ENCODE results near the gene ARHGEF12. TPM values are rescaled to one million over a fixed set of nuclear protein-coding genes. Genes with fewer than 3 reads are reported as not detected.
A peak's percentile ranks its signal among the peaks of the same experiment; 100 is the strongest.

ARHGEF12 gene
- total RNA-seq, 2 donors from 2014 or later, result 46.5 to 71.1 TPM

DNA sequence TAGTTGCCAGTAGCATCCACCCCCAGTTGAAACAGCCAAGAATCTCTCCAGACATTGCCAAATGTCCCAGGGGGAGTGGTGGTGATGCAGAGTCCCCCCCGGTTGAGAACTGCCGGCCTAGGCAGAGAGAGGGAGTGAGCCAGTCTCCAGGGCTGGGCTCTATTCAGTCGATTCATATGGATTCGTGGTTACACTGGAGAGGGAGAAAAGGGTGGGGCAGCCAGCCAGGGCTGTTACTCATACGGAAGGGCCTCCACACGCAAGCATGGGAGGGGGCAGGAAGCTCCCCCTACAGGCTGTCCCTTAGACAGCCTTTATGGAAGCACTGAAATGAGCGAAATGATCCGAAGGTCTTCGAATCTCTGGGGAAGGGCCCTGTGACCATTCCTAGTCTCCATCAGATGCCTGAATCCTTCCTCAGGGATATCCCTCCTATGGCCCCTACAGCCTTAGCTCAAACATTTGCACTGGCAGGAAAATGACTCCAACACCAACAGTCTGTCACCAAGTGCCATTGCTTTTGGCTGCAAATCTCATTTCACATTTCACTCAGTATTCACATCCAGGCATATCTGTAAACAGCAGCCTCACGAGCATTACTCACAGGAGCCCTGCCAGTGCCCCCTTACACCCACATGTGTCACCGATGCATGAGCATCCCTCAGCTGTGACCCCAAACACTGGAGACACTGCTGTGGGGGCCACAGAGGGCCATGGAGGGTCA, 29.5 kb upstream of the ARHGEF12 start:
- Histone ChIP-seq H3K27me3 (no peaks in the 10 kb centered on the region), H3K36me3 (replicated peaks in 1 of 2; ENCODE audit: insufficient read depth in 1 of 2, low read depth in 2 of 2) (no peaks in the 10 kb centered on the region), H3K4me3 (no peak overlapping the region), H3K4me1 (peaks cover 13% of the 10 kb centered on the region), H3K27ac (no peak overlapping the region), H3K9me3 (no peaks in the 10 kb centered on the region)
- WGBS, 2 donors, result 70 to 72% methylated on average over 10 to 11 of the region's 11 CpGs
- DNase-seq, result no peak
- no peak for TF ChIP-seq POLR2A (IDR thresholded peaks at IDR 0.05)
- TF ChIP-seq, protein P1, sequence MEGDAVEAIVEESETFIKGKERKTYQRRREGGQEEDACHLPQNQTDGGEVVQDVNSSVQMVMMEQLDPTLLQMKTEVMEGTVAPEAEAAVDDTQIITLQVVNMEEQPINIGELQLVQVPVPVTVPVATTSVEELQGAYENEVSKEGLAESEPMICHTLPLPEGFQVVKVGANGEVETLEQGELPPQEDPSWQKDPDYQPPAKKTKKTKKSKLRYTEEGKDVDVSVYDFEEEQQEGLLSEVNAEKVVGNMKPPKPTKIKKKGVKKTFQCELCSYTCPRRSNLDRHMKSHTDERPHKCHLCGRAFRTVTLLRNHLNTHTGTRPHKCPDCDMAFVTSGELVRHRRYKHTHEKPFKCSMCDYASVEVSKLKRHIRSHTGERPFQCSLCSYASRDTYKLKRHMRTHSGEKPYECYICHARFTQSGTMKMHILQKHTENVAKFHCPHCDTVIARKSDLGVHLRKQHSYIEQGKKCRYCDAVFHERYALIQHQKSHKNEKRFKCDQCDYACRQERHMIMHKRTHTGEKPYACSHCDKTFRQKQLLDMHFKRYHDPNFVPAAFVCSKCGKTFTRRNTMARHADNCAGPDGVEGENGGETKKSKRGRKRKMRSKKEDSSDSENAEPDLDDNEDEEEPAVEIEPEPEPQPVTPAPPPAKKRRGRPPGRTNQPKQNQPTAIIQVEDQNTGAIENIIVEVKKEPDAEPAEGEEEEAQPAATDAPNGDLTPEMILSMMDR (IDR thresholded peaks at IDR 0.05), result no peak
- no peak for ATAC-seq
- intact Hi-C loops (cut with DNase I), result no loop called here

DNA sequence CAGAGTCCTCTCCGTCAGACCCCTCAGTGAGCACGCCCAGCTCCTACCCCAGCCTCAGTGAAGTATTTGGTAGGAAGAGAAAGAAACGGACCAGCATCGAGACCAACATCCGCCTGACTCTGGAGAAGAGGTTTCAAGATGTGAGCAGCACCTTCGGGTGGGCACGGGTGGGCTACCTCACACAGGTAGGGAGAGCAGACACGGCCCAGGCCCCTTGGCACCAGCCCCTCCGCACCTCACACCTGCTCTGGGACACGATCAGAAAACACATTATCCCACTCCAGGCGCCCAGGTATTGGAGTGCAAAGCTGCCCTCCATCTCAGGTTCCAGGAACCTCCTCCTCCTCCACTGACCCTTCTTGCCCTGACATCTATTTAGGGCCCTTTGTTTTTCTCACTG, 28.7 kb upstream of the ARHGEF12 start:
- H3K4me3 ChIP-seq, result no peak overlapping the region
- no peak for DNase-seq
- intact Hi-C loops (cut with DNase I), result no loop called here

DNA sequence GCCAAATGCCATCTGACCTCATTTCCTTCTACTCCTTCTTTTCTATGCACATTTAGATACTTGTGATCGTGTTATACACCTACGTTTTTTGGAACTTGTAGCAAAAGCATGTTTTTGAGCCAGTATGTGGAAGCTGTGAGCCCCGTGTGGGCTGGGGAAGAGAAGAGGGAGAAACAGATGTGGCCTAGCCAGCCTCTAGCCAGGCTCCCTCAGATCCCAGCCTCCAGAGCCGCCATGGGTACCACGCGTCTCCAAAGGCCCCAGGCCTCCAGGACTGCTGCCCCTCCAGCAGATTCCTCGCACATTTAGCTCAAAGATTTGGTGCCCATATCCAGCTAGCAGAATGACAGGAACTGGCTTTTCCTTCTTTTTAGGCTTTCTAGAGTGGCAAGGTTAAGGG, 28.1 kb upstream of the ARHGEF12 start:
- H3K4me1 ChIP-seq, result no peaks in the 10 kb centered on the region
- TF ChIP-seq, protein P1 (IDR thresholded peaks at IDR 0.05), result no peak
- no peak for TF ChIP-seq POLR2A (IDR thresholded peaks at IDR 0.05)
- H3K36me3 ChIP-seq (replicated peaks in 1 of 2; ENCODE audit: insufficient read depth in 1 of 2, low read depth in 2 of 2), result no peaks in the 10 kb centered on the region
- no peak for DNase-seq
- H3K27ac ChIP-seq, result no peak overlapping the region
- no peak for ATAC-seq
- intact Hi-C loops (cut with DNase I), result no loop called here
- H3K4me3 ChIP-seq, result no peak overlapping the region
- WGBS, 2 donors, result 68 to 76% methylated on average over 7 of the region's 7 CpGs
- no peaks in the 10 kb centered on the region for H3K9me3 ChIP-seq
- no peaks in the 10 kb centered on the region for H3K27me3 ChIP-seq

More for the DNA sequence above, 28.7 kb upstream of the ARHGEF12 start:
- WGBS, 2 donors, result 77 to 85% methylated on average over 7 to 11 of the region's 11 CpGs
- ATAC-seq, result no peak
- TF ChIP-seq POLR2A (IDR thresholded peaks at IDR 0.05), result no peak
- TF ChIP-seq, protein P1 (IDR thresholded peaks at IDR 0.05), result no peak
- Histone ChIP-seq H3K27ac (no peak overlapping the region), H3K36me3 (replicated peaks in 1 of 2; ENCODE audit: insufficient read depth in 1 of 2, low read depth in 2 of 2) (no peaks in the 10 kb centered on the region), H3K9me3 (no peaks in the 10 kb centered on the region), H3K27me3 (no peaks in the 10 kb centered on the region), H3K4me1 (peaks cover 5% of the 10 kb centered on the region)

DNA sequence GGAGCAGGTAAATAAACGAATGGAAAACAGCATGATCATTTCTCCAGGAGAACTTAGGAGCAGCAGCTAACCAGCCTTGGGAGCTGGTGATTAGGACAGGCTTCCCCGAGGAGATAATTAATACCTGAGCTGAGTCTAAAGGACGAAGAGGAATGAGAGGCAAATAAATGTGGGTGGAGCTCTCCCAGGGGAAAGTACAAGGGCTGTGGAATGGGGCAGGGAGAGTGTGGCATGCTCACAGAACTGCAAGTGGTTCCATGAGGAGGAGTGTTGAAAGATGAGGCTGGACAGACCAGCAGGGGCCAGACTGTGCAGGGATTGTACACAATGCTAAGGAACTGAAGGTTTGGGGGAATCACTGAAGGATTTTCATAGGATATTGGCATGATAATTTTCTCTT, 25.3 kb upstream of the ARHGEF12 start:
- no peak for TF ChIP-seq POLR2A (IDR thresholded peaks at IDR 0.05)
- TF ChIP-seq, protein P1 (IDR thresholded peaks at IDR 0.05), result no peak
- ATAC-seq (peak; percentile 24), DNase-seq (no peak)
- intact Hi-C loops (cut with DNase I), result no loop called here
- Histone ChIP-seq H3K4me3 (no peak overlapping the region), H3K9me3 (no peaks in the 10 kb centered on the region), H3K36me3 (replicated peaks in 1 of 2; ENCODE audit: insufficient read depth in 1 of 2, low read depth in 2 of 2) (no peaks in the 10 kb centered on the region), H3K27me3 (no peaks in the 10 kb centered on the region), H3K4me1 (no peaks in the 10 kb centered on the region), H3K27ac (no peak overlapping the region)
- WGBS, 2 donors, result 29 to 45% methylated on average over 3 of the region's 3 CpGs

DNA sequence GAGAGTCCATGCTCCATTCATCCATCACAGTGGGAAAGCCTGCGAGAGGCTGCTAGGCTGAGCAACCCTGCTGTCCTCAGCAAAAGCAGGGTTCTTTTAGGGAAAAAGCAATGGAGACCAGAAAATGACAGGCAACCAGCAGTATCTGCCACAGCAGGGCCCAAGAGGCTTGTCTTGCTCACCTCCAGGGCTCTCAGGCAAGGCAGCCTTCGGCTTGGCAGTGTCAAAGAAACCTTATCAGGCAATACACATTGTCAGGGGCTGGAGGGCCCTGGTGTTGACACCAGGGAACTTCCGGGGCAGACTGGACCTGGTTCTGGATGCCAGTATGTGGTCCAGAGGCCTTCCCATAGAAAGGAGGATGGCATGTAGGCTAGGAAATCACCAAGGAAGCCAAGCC, 21.4 kb upstream of the ARHGEF12 start:
- Histone ChIP-seq H3K4me1 (peaks cover 15% of the 10 kb centered on the region), H3K9me3 (no peaks in the 10 kb centered on the region), H3K27ac (no peak overlapping the region), H3K4me3 (no peak overlapping the region), H3K27me3 (no peaks in the 10 kb centered on the region), H3K36me3 (replicated peaks in 1 of 2; ENCODE audit: insufficient read depth in 1 of 2, low read depth in 2 of 2) (no peaks in the 10 kb centered on the region)
- no peak for TF ChIP-seq POLR2A (IDR thresholded peaks at IDR 0.05)
- TF ChIP-seq, protein P1 (IDR thresholded peaks at IDR 0.05), result no peak
- ATAC-seq, result no peak
- intact Hi-C loops (cut with DNase I), result no loop called here
- no peak for DNase-seq
- WGBS, 2 donors, result 75 to 92% methylated on average over 1 to 3 of the region's 3 CpGs
